Upper lobe of right lung (tissue), 1 donor: ENCODE data around the gene TPRN. TPM values are rescaled to one million over a fixed set of nuclear protein-coding genes. Genes with fewer than 3 reads are reported as not detected.

ENCODE experiments used
- ATAC-seq: fragments of 200-7000 bp; cut with Tn5 transposase; one replicate; pipeline ENCODE4 v1.9.1; 2020; ENCODE audit warnings: mild to moderate bottlenecking, moderate library complexity
- DNase-seq: peaks from one replicate; pipeline ENCODE4 v3.0.0-alpha.2; 2020
- H3K27ac ChIP-seq: fragments of 200-600 bp; one replicate; pipeline ENCODE4 v1.8.0; 2022
- H3K27me3 ChIP-seq: fragments of 200-600 bp; one replicate; pipeline ENCODE4 v1.8.0; 2022; ENCODE audit warnings: mild to moderate bottlenecking
- H3K36me3 ChIP-seq: fragments of 200-600 bp; one replicate; pipeline ENCODE4 v1.8.0; 2022
- H3K4me1 ChIP-seq: fragments of 200-600 bp; one replicate; pipeline ENCODE4 v1.8.0; 2022
- H3K4me3 ChIP-seq: fragments of 200-600 bp; one replicate; pipeline ENCODE4 v1.8.0; 2022; ENCODE audit warnings: mild to moderate bottlenecking
- H3K9me3 ChIP-seq: fragments of 200-600 bp; one replicate; pipeline ENCODE4 v1.8.0; 2022
- intact Hi-C: fragments of 100-400 bp; cut with DNase I; formaldehyde crosslinking; loops from one replicate; pipeline ENCODE4 v1.11.0; 2022
- total RNA-seq: library from RNA; stranded (reverse); fragmentation: NEBNext Ultra II Directional; extraction: Animal tissue kit (Norgen Biotek cat#: 25700); gene quantifications from one replicate; pipeline ENCODE4 v1.2.1, GENCODE V29; 2021
- TF ChIP-seq, protein P1 (sequence below): fragments of 200-600 bp; IDR thresholded peaks from one replicate; pipeline ENCODE4 v1.8.0; 2022; ENCODE audit warnings: antibody characterized with exemption
- donor health status: DM: no; HTN: yes; CAD: no; lungs with severe emphysema.

TPRN gene
- total RNA-seq, 1 donor from 2014 or later, result 22.3 TPM

DNA sequence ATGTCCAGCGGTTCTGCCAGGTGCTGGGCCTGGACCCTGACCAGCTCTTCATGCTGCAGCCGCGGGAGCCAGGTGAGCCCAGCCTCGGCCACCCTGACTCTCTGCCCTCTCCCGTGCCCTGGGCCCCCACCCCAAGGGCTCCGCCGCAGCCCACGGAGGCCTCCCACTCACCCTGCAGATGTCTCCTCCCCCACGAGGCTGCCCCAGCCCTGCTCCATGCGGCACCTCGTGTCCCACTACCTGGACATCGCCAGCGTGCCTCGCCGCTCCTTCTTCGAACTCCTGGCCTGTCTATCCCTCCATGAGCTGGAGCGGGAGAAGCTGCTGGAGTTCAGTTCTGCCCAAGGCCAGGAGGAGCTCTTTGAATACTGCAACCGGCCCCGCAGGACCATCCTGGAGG is 14.1 kb upstream of the TPRN start:
- intact Hi-C loops, result no loop called here
- TF ChIP-seq, protein P1, sequence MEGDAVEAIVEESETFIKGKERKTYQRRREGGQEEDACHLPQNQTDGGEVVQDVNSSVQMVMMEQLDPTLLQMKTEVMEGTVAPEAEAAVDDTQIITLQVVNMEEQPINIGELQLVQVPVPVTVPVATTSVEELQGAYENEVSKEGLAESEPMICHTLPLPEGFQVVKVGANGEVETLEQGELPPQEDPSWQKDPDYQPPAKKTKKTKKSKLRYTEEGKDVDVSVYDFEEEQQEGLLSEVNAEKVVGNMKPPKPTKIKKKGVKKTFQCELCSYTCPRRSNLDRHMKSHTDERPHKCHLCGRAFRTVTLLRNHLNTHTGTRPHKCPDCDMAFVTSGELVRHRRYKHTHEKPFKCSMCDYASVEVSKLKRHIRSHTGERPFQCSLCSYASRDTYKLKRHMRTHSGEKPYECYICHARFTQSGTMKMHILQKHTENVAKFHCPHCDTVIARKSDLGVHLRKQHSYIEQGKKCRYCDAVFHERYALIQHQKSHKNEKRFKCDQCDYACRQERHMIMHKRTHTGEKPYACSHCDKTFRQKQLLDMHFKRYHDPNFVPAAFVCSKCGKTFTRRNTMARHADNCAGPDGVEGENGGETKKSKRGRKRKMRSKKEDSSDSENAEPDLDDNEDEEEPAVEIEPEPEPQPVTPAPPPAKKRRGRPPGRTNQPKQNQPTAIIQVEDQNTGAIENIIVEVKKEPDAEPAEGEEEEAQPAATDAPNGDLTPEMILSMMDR, result no peak
- Histone ChIP-seq H3K27me3 (no peaks in the 10 kb centered on the region), H3K36me3 (no peaks in the 10 kb centered on the region), H3K9me3 (no peaks in the 10 kb centered on the region), H3K4me1 (no peaks in the 10 kb centered on the region), H3K27ac (no peak overlapping the region), H3K4me3 (no peak overlapping the region)
- ATAC-seq (no peak), DNase-seq (no peak)

DNA sequence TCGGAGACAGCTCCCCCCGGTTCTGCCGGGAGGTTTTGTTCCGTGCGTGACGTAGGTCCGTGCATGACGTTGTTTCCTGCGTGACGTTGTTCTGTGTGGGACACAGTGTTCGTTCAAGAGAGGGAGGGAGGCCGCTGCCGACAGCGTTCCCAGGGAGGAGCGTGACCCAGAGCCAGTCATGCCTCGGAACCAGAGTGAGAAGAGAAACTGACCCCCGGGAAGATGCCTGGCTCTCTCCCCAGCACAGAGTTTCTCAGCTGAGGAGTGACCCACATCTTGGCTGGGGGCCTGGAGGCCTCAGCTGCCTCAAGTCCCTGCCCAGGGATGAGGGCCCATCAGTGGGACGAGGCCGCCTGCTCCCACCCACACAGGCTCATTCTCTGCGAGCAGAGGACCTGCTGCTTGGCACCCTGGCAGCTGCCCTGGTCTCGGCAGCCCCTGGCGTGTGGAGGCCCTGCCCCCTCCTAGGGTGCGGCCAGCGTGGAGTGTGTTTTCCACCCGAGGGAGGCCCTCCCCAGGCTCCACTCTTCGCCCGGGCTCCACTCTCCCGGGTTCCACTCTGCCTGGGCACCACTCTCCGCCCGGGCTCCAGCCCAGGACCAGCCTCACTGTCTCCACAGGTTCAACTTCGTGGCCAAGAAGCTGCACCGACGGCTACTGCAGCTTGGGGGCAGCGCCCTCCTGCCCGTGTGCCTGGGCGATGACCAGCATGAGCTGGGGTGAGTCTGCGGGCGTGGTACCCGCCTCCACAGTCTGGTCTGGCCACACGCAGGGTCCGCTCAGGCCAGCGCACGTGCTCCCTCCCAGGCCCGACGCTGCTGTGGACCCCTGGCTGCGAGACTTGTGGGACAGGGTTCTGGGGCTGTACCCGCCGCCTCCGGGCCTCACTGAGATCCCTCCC is 12.9 kb upstream of the TPRN start:
- intact Hi-C loops, result no loop called here
- H3K27me3 ChIP-seq, result no peaks in the 10 kb centered on the region
- H3K4me1 ChIP-seq, result no peaks in the 10 kb centered on the region
- TF ChIP-seq, protein P1, result no peak
- no peak overlapping the region for H3K27ac ChIP-seq
- H3K9me3 ChIP-seq, result no peaks in the 10 kb centered on the region
- no peaks in the 10 kb centered on the region for H3K36me3 ChIP-seq
- H3K4me3 ChIP-seq, result no peak overlapping the region
- ATAC-seq, result no peak
- DNase-seq, result no peak

DNA sequence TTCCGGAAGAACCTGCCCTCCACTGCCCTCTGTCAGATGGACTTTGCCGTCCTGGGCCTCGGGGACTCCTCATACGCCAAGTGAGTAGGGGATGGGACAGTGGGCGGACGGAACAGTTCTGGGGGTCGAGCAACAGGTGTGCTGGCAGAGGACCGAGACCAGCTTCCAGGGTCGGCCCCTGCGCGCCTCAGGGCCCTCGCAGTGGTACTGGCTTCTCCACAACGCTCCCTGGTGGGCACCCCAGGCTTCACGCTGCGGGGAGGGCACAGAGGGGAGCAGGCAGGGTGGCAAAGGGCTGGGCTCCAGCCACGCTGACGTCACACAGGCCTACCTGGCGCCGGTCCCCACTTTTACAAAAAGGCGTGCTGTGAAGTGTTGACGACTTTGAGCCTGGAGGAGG is 12.0 kb upstream of the TPRN start:
- H3K36me3 ChIP-seq, result no peaks in the 10 kb centered on the region
- intact Hi-C loops, result no loop called here
- TF ChIP-seq, protein P1, result no peak
- DNase-seq (no peak), ATAC-seq (no peak)
- no peaks in the 10 kb centered on the region for H3K4me1 ChIP-seq
- H3K27ac ChIP-seq, result no peak overlapping the region
- H3K9me3 ChIP-seq, result no peaks in the 10 kb centered on the region
- no peak overlapping the region for H3K4me3 ChIP-seq
- no peaks in the 10 kb centered on the region for H3K27me3 ChIP-seq

DNA sequence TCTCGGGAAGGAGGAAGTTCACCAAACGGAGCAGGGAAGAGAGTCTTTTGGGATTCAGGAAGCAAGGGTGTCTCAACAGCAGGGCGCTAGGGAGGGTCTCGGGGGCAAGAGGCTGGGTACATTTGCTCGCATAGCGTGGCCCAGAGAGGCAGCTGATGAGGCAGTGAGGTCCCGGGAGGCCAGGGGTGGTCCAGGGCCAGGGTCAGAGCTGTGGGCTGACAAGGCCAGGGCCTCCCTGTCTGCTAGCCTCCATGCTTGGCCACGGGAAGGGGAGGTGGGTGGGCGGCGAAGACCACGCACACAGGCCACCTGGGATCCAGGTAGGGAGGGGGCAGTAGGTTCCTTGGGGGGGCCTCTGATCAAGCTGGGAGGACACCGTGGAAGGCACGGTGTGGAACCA is 11.0 kb upstream of the TPRN start:
- ATAC-seq, result no peak
- intact Hi-C loops, result no loop called here

DNA sequence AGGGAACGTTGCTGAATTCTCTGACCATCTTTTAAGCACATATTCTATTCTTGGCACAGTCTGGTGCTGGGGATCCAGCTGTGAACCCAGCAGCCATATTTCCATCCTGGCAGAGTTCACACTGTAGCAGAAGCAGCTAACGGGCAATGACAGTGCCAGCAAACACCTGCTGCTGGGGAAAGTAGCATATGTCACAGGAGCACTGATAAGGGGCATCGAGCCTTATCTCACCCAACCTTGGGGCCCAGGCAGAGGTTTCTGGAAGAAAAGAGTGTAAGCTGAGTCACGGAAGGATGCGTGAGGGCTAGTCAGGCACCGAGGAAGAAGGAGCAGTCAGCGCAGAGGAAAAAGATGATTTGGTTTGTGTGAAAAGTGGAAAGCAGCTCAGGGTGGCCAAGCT is 6.1 kb upstream of the TPRN start:
- peaks cover 35% of the 10 kb centered on the region for H3K4me1 ChIP-seq
- TF ChIP-seq, protein P1, result no peak
- H3K9me3 ChIP-seq, result no peaks in the 10 kb centered on the region
- peak overlapping the region; percentile 83 for H3K4me3 ChIP-seq
- no peaks in the 10 kb centered on the region for H3K36me3 ChIP-seq
- ATAC-seq (no peak), DNase-seq (no peak)
- intact Hi-C loops, result no loop called here
- H3K27me3 ChIP-seq, result no peaks in the 10 kb centered on the region
- H3K27ac ChIP-seq, result no peak overlapping the region

More for the DNA sequence above, 11.0 kb upstream of the TPRN start:
- H3K27me3 ChIP-seq, result no peaks in the 10 kb centered on the region
- no peak overlapping the region for H3K27ac ChIP-seq
- TF ChIP-seq, protein P1, result no peak
- H3K4me1 ChIP-seq, result peaks cover 5% of the 10 kb centered on the region
- H3K36me3 ChIP-seq, result no peaks in the 10 kb centered on the region
- DNase-seq, result no peak
- no peak overlapping the region for H3K4me3 ChIP-seq
- H3K9me3 ChIP-seq, result no peaks in the 10 kb centered on the region
